Heart right ventricle (tissue), 16 donors: ENCODE measurements around the gene TSFM. TPM values are rescaled to one million over a fixed set of nuclear protein-coding genes. Genes with fewer than 3 reads are reported as not detected.

ENCODE experiments used
- ATAC-seq, 8 donors: fragments of 200-7000 bp; cut with Tn5 transposase; one replicate each; pipeline ENCODE4 v1.9.1; 2020; ENCODE audit warnings: mild to moderate bottlenecking in 8 of 8, moderate library complexity in 8 of 8, moderate number of reproducible peaks in 1 of 8
- DNase-seq, 2 donors: peaks; one replicate each; pipeline ENCODE4 v3.0.0-alpha.2; 2020
- H3K27ac ChIP-seq, 10 donors: fragments of 200-600 bp; sonication (generic) in 2 of 10; one replicate each; pipeline versions ENCODE4 v1.5.0 to v1.8.0; 2020 to 2022; ENCODE audit warnings: mild to moderate bottlenecking in 3 of 10
- H3K27me3 ChIP-seq, 7 donors: fragments of 200-600 bp; one replicate each; pipeline ENCODE4 v1.8.0; 2021 to 2022; ENCODE audit warnings: mild to moderate bottlenecking in 2 of 7
- H3K36me3 ChIP-seq, 9 donors: fragments of 200-600 bp; sonication (generic) in 1 of 9; one replicate each; pipeline versions ENCODE4 v1.5.0 to v1.8.0; 2020 to 2022; ENCODE audit warnings: mild to moderate bottlenecking in 2 of 9
- H3K4me1 ChIP-seq, 9 donors: fragments of 200-600 bp; sonication (generic) in 1 of 9; one replicate each; pipeline versions ENCODE4 v1.5.0 to v1.8.0; 2020 to 2022; ENCODE audit warnings: mild to moderate bottlenecking in 4 of 9
- H3K4me3 ChIP-seq, 10 donors: fragments of 200-600 bp; sonication (generic) in 2 of 10; one replicate each; pipeline versions ENCODE4 v1.5.0 to v1.8.0; 2020 to 2022; ENCODE audit warnings: mild to moderate bottlenecking in 7 of 10, moderate library complexity in 2 of 10
- H3K9me3 ChIP-seq, 11 donors: fragments of 200-600 bp in 10 of 11; sonication (generic) in 2 of 11; one replicate each; pipeline versions ENCODE4 v1.5.0 to v1.8.0; 2013 to 2022; ENCODE audit warnings: mild to moderate bottlenecking in 2 of 11, control low read depth in 1 of 11, moderate library complexity in 1 of 11
- WGBS, 2 donors: extraction: QIAGEN DNeasy Blood & Tissue Kit; methylation state at CpG; one replicate each; pipeline ENCODE4 v1.1.7; 2013; ENCODE audit warnings: inconsistent platforms in 1 of 2; 5-methylcytosine and 5-hydroxymethylcytosine counted together
- intact Hi-C, 10 donors: fragments of 100-400 bp; cut with DNase I; formaldehyde crosslinking; loops; one replicate each; pipeline versions ENCODE4 v1.11.1 to v1.14.2; 2022
- polyA plus RNA-seq, 2 donors: library from polyadenylated mRNA; stranded (reverse); fragments of 200-250 nt; gene quantifications; one replicate each; pipeline ENCODE4 v1.2.3, GENCODE V29; 2013
- total RNA-seq, 10 donors: library from RNA; stranded (reverse); fragmentation: NEBNext Ultra II Directional in 3 of 10; extraction: Animal tissue kit (Norgen Biotek cat#: 25700) in 3 of 10; gene quantifications; one replicate each; pipeline versions ENCODE4 v1.2.1 to v1.2.4, GENCODE V29; 2021 to 2023
- TF ChIP-seq, protein P1 (sequence below), 9 donors: fragments of 200-600 bp; sonication (generic) in 2 of 9; IDR thresholded peaks; one replicate each; pipeline versions ENCODE4 v1.5.0 to v1.8.0; 2021 to 2022; ENCODE audit warnings: antibody characterized with exemption in 9 of 9, mild to moderate bottlenecking in 5 of 9, moderate library complexity in 1 of 9
- donor health status: Arrhythmogenic right ventricular cardiomyopathy.
- donor health status: ischemic (EF 13 %, LVEDD 7.1; RV severe dilation, severe dysfunction).
- donor health status: healthy with polysubstance abuse.
- donor health status: DM: no; HTN: yes; CAD: no.
- donor health status: DM: no; HTN: no; CAD: no.
- donor health status: ischemic (EF 25% LVEDD 6.9; RV normal size, moderate dysfunction).
- donor health status: ischemic (EF 25% LVEDD 5.7; RV mildly dilated, moderate dysfunction).
- donor health status: healthy.
- donor health status: DM: yes; HTN: yes; CAD: no.
- donor health status: Ischemic cardiomyopathy.
- donor health status: ischemic (EF 35%, LVEDD 5.7; RV mildly dilated, moderate dysfunction).
- donor health status: nonischemic (EF 11% LVEDD 7.7; RV severe dilation, severe dysfunction).
- donor health status: DM: yes; HTN: yes; CAD: no.
- donor health status: PGD.
- donor health status: ischemic (EF 29% LVEDD 5.4; RV normal size, mild dysfunction).
- donor health status: nonischemic (EF 23%, LVEDD 6.1; RV moderate dilation, normal function).

Gene TSFM
- total and polyA plus RNA-seq, 12 donors = 22.9 to 70.6 (median 52.6) TPM

DNA sequence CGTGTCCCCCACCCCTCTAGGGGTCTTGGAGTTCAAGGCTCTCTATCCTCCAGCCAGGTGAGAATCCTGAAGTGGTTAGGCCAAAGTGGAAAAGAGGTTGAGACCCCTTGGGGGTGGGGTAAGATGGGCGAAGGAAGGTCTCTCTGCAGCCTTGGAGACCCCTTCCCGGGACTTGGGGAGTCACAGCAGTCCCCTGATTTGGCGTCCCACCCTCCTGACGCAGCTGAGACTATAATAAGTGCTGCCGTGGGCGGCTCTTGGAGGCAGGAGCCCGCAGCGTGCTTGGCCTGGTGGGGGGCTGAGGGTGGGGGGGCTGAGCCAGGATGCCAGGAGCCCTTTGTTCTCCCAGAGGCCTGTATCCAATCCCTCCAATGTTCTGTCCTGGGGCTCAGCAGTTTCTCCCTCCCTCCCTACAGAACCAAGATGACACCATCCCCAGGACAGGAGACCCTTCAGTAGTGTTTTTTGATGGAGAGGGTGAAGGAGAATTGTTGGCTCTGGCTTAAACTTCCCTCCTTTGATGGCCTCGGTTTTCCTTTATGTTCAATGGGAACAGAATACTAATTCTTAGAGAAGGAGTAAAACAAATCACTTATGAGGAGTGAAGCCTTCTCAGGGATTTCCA is 42.6 kb upstream of the TSFM start:
- intact Hi-C loops = no loop called here
- peaks cover 19 to 71% (median 40%) of the 10 kb centered on the region in 9 donors for H3K4me1 ChIP-seq
- WGBS, 2 donors = 35 to 42% methylated on average over 10 of the region's 10 CpGs

DNA sequence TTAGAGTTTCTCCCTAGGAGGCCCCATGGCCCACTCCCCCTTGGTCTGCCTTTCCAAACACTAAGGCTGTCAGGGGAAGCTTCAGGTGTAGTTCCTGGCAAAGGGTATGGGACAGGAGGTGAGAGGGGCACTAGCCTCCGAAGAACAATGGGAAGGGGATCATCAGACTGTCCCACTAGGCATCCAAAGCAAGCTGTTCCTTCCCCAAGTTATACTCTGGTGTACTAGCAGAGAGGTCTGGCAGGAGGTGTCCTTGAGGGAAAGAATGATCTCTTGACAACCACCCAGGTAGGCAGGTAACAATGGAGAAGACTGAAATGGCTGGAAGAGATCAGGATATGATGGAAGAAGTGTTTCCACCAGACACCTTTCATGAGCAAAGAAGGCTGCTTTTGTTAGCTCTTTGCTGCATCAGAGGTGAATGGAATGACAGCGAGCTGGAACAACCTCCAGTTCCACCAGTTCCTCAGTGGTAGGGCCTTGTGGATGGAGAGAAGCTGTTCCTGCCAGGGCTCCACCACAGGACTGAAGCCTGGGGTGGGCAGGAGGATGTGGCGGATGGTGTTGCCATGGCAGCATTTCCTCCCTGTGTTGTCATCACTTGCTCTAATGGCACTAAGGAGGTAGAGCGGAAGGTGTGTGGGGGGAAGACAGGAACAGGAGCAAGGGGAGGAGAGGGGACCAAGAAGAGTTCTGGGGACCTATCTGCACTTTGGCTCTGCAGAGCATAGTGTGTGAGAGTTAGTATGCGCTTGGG is 41.8 kb upstream of the TSFM start:
- no peak for DNase-seq
- peak overlapping the region in 9 of 10 donors; percentile 31 to 86 (median 65) for H3K27ac ChIP-seq
- peak overlapping the region in 6 of 10 donors; percentile 5 to 58 (median 20) for H3K4me3 ChIP-seq

More for the DNA sequence above, 42.6 kb upstream of the TSFM start:
- TF ChIP-seq, protein P1, sequence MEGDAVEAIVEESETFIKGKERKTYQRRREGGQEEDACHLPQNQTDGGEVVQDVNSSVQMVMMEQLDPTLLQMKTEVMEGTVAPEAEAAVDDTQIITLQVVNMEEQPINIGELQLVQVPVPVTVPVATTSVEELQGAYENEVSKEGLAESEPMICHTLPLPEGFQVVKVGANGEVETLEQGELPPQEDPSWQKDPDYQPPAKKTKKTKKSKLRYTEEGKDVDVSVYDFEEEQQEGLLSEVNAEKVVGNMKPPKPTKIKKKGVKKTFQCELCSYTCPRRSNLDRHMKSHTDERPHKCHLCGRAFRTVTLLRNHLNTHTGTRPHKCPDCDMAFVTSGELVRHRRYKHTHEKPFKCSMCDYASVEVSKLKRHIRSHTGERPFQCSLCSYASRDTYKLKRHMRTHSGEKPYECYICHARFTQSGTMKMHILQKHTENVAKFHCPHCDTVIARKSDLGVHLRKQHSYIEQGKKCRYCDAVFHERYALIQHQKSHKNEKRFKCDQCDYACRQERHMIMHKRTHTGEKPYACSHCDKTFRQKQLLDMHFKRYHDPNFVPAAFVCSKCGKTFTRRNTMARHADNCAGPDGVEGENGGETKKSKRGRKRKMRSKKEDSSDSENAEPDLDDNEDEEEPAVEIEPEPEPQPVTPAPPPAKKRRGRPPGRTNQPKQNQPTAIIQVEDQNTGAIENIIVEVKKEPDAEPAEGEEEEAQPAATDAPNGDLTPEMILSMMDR (IDR thresholded peaks at IDR 0.05) = no peak
- Histone ChIP-seq H3K4me3 (peak overlapping the region in 6 of 10 donors; percentile 5 to 58 (median 41)), H3K27ac (peak overlapping the region in 9 of 10 donors; percentile 31 to 77 (median 63)), H3K27me3 (peaks cover 13 to 62% (median 52%) of the 10 kb centered on the region in 7 donors), H3K36me3 (peaks cover 0 to 10% (median 0%) of the 10 kb centered on the region in 9 donors), H3K9me3 (no peaks in the 10 kb centered on the region)
- DNase-seq (no peak), ATAC-seq (no peak)

DNA sequence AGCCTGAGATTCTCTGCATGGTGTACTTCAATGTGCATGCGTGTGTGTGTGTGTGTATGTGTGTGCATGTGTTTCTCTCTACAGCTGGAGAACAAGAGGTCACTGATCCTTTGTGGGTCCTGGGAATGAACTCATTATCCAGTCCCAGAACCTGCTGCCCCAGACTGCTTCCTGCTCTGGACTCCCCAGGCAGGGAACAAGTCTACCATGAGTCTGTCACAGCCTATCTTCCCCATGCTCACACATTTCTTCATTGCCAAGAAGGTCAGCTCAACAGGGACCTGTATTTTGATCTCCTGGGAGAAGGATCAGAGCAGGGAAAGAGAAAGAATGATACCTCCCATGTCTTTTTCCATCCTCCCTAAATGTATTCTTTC is 41.2 kb upstream of the TSFM start:
- peaks cover 0 to 14% (median 0%) of the 10 kb centered on the region in 9 donors for H3K36me3 ChIP-seq
- H3K27ac ChIP-seq = peak overlapping the region in 7 of 10 donors; percentile 19 to 86 (median 64)
- TF ChIP-seq, protein P1 (IDR thresholded peaks at IDR 0.05) = no peak
- peak in 1 of 2 donors; percentile 60 for DNase-seq
- no peaks in the 10 kb centered on the region for H3K9me3 ChIP-seq
- H3K4me3 ChIP-seq = peak overlapping the region in 6 of 10 donors; percentile 7 to 58 (median 20)
- H3K27me3 ChIP-seq = peaks cover 13 to 48% (median 38%) of the 10 kb centered on the region in 7 donors
- peak in 3 of 8 donors; percentile 5 to 12 (median 9) for ATAC-seq
- intact Hi-C loops = no loop called here
- 71% methylated on average over 1 of the region's 1 CpG for WGBS, 2 donors
- peaks cover 16 to 74% (median 39%) of the 10 kb centered on the region in 9 donors for H3K4me1 ChIP-seq

More for the DNA sequence above, 41.8 kb upstream of the TSFM start:
- no peak for ATAC-seq
- Histone ChIP-seq H3K27me3 (peaks cover 13 to 54% (median 44%) of the 10 kb centered on the region in 7 donors), H3K4me1 (peaks cover 16 to 74% (median 39%) of the 10 kb centered on the region in 9 donors), H3K9me3 (no peaks in the 10 kb centered on the region), H3K36me3 (peaks cover 0 to 9% (median 0%) of the 10 kb centered on the region in 9 donors)
- TF ChIP-seq, protein P1 (IDR thresholded peaks at IDR 0.05) = no peak
- WGBS, 2 donors = 46 to 49% methylated on average over 5 of the region's 5 CpGs
- intact Hi-C loops = no loop called here
